HUES6 (cell line): ENCODE measurements around the gene ELFN2.

Source experiments
- H3K27ac ChIP-seq: 2 replicates; pipeline ENCODE4 v1.7.0; 2013; ENCODE audit warnings: low read depth, mild to moderate bottlenecking, low read length, inconsistent platforms
- H3K27me3 ChIP-seq: 2 replicates; pipeline ENCODE4 v1.6.1; 2013; ENCODE audit warnings: low read length; ENCODE audit not compliant: control insufficient read depth, insufficient read depth
- H3K36me3 ChIP-seq: 2 replicates; pipeline ENCODE4 v1.6.1; 2013; ENCODE audit warnings: low read length; ENCODE audit not compliant: control insufficient read depth, insufficient read depth
- H3K4me1 ChIP-seq: 2 replicates; pipeline ENCODE4 v1.6.1; 2013; ENCODE audit warnings: low read length; ENCODE audit not compliant: control insufficient read depth, insufficient read depth
- H3K4me3 ChIP-seq: 2 replicates; pipeline ENCODE4 v1.5.1; 2013; ENCODE audit warnings: low read depth, low read length
- H3K9ac ChIP-seq: one replicate; pipeline ENCODE4 v1.6.1; 2013; ENCODE audit warnings: mild to moderate bottlenecking, low read length
- H3K9me3 ChIP-seq: 2 replicates; pipeline ENCODE4 v1.6.1; 2013; ENCODE audit warnings: low read depth, low read length; ENCODE audit not compliant: control insufficient read depth, insufficient read depth

The ELFN2 gene

GRCh38 chr22:37451218-37451617, 23.9 kb upstream of the ELFN2 start:
- H3K36me3 ChIP-seq: no peaks in the 10 kb centered on the region
- H3K9me3 ChIP-seq: no peaks in the 10 kb centered on the region
- no peaks in the 10 kb centered on the region for H3K27me3 ChIP-seq
- H3K27ac ChIP-seq: no peak overlapping the region
- H3K4me3 ChIP-seq: no peak overlapping the region
- H3K9ac ChIP-seq: no peak overlapping the region
- peaks cover 16% of the 10 kb centered on the region for H3K4me1 ChIP-seq

- no peak overlapping the region for H3K4me3 ChIP-seq
- H3K36me3 ChIP-seq: no peaks in the 10 kb centered on the region
- no peaks in the 10 kb centered on the region for H3K9me3 ChIP-seq
- no peak overlapping the region for H3K9ac ChIP-seq
- no peak overlapping the region for H3K27ac ChIP-seq
- H3K27me3 ChIP-seq: no peaks in the 10 kb centered on the region
- no peaks in the 10 kb centered on the region; the same call in 1 of the 2 replicates for H3K4me1 ChIP-seq
Observed at GRCh38 chr22:37449331-37450001, 22.2 kb upstream of the ELFN2 start.

GRCh38 chr22:37448516-37449127, 21.3 kb upstream of the ELFN2 start:
- Histone ChIP-seq H3K9me3 (no peaks in the 10 kb centered on the region), H3K4me3 (no peak overlapping the region), H3K27me3 (no peaks in the 10 kb centered on the region), H3K4me1 (no peaks in the 10 kb centered on the region; the same call in 1 of the 2 replicates), H3K36me3 (no peaks in the 10 kb centered on the region), H3K27ac (no peak overlapping the region), H3K9ac (no peak overlapping the region)

- Histone ChIP-seq H3K4me3 (no peak overlapping the region), H3K27me3 (peaks cover 3% of the 10 kb centered on the region; the same call in 1 of the 2 replicates), H3K9ac (no peak overlapping the region), H3K36me3 (no peaks in the 10 kb centered on the region), H3K4me1 (no peaks in the 10 kb centered on the region; the same call in 1 of the 2 replicates), H3K9me3 (peaks cover 4% of the 10 kb centered on the region), H3K27ac (no peak overlapping the region)
Observed at GRCh38 chr22:37445501-37445900, 18.2 kb upstream of the ELFN2 start.

- no peaks in the 10 kb centered on the region; the same call in 1 of the 2 replicates for H3K4me1 ChIP-seq
- no peaks in the 10 kb centered on the region for H3K36me3 ChIP-seq
- no peak overlapping the region for H3K4me3 ChIP-seq
- no peak overlapping the region for H3K27ac ChIP-seq
- H3K27me3 ChIP-seq: peaks cover 3% of the 10 kb centered on the region; the same call in 1 of the 2 replicates
- H3K9me3 ChIP-seq: peaks cover 4% of the 10 kb centered on the region
- H3K9ac ChIP-seq: no peak overlapping the region
Observed at GRCh38 chr22:37443977-37444376, 16.7 kb upstream of the ELFN2 start.

- H3K27ac ChIP-seq: no peak overlapping the region
Observed at GRCh38 chr22:37443086-37443485, 15.8 kb upstream of the ELFN2 start.

GRCh38 chr22:37442537-37442936, 15.3 kb upstream of the ELFN2 start:
- Histone ChIP-seq H3K9me3 (peaks cover 4% of the 10 kb centered on the region), H3K4me3 (no peak overlapping the region), H3K4me1 (no peaks in the 10 kb centered on the region), H3K27me3 (peaks cover 3% of the 10 kb centered on the region; the same call in 1 of the 2 replicates), H3K36me3 (no peaks in the 10 kb centered on the region), H3K9ac (no peak overlapping the region), H3K27ac (no peak overlapping the region)

More at GRCh38 chr22:37443086-37443485, 15.8 kb upstream of the ELFN2 start:
- H3K36me3 ChIP-seq: no peaks in the 10 kb centered on the region
- peaks cover 3% of the 10 kb centered on the region; the same call in 1 of the 2 replicates for H3K27me3 ChIP-seq
- H3K9ac ChIP-seq: no peak overlapping the region
- peaks cover 4% of the 10 kb centered on the region for H3K9me3 ChIP-seq
- no peaks in the 10 kb centered on the region for H3K4me1 ChIP-seq
- H3K4me3 ChIP-seq: no peak overlapping the region

GRCh38 chr22:37442135-37442534, 14.9 kb upstream of the ELFN2 start:
- no peaks in the 10 kb centered on the region for H3K4me1 ChIP-seq
- no peak overlapping the region for H3K27ac ChIP-seq
- H3K27me3 ChIP-seq: peaks cover 3% of the 10 kb centered on the region; the same call in 1 of the 2 replicates
- H3K4me3 ChIP-seq: no peak overlapping the region
- H3K36me3 ChIP-seq: no peaks in the 10 kb centered on the region
- no peak overlapping the region for H3K9ac ChIP-seq
- peaks cover 4% of the 10 kb centered on the region for H3K9me3 ChIP-seq

GRCh38 chr22:37440875-37441274, 13.6 kb upstream of the ELFN2 start:
- H3K27ac ChIP-seq: no peak overlapping the region
- no peaks in the 10 kb centered on the region for H3K36me3 ChIP-seq
- no peak overlapping the region for H3K4me3 ChIP-seq
- H3K27me3 ChIP-seq: peaks cover 3% of the 10 kb centered on the region; the same call in 1 of the 2 replicates
- no peaks in the 10 kb centered on the region for H3K4me1 ChIP-seq
- H3K9ac ChIP-seq: no peak overlapping the region
- peaks cover 4% of the 10 kb centered on the region for H3K9me3 ChIP-seq

GRCh38 chr22:37439347-37439746, 12.1 kb upstream of the ELFN2 start:
- Histone ChIP-seq H3K9ac (no peak overlapping the region), H3K9me3 (peaks cover 4% of the 10 kb centered on the region), H3K4me1 (no peaks in the 10 kb centered on the region), H3K27ac (no peak overlapping the region), H3K27me3 (peaks cover 3% of the 10 kb centered on the region; the same call in 1 of the 2 replicates), H3K36me3 (no peaks in the 10 kb centered on the region), H3K4me3 (no peak overlapping the region)

GRCh38 chr22:37435970-37436603, 8.8 kb upstream of the ELFN2 start:
- Histone ChIP-seq H3K36me3 (no peaks in the 10 kb centered on the region), H3K27me3 (peaks cover 3% of the 10 kb centered on the region; the same call in 1 of the 2 replicates), H3K4me1 (peaks cover 10% of the 10 kb centered on the region; the same call in 1 of the 2 replicates), H3K9ac (no peak overlapping the region), H3K9me3 (peaks cover 7% of the 10 kb centered on the region), H3K4me3 (no peak overlapping the region), H3K27ac (no peak overlapping the region)
